GM19193 (cell line): ENCODE results near the gene TBC1D21.

ENCODE experiments used
- POLR2A ChIP-seq: IDR thresholded peaks from 4 replicates; pipeline ENCODE4 v1.6.1; 2011; ENCODE audit not compliant: insufficient read depth, insufficient read length; ENCODE audit errors: extremely low read depth

The TBC1D21 gene

GRCh38 chr15:73936588-73937290 is 63.4 kb downstream of the TBC1D21 start:
- TF ChIP-seq POLR2A = no peak

- no peak for TF ChIP-seq POLR2A
These were observed 63.9 kb downstream of the TBC1D21 start for GRCh38 chr15:73937296-73937695.

DNA sequence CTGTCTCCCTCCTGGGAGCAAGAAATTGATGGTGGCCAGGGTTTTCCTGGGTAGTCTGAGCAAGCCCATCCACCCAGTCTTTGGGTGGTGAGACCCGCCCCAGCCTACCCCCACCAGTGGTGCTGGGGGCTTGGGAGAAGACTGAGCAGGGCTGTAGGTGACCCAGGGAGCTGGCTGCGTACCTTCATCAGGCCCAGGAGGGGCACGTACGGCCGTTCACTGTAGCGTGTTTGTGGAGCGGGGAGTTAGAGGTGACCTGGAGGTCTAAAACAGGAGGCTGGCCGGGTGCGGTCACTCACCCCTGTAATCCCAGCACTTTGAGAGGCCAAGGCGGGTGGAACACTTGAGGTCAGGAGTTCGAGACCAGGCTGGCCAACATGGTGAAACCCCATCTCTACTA is 64.4 kb downstream of the TBC1D21 start:
- TF ChIP-seq POLR2A = no peak
